IMR-90 (cell line): ENCODE data around the gene MPRIP. TPM values are rescaled to one million over a fixed set of nuclear protein-coding genes. Genes with fewer than 3 reads are reported as not detected.

Experiments used
- ATAC-seq: fragments of 200-7000 bp; cut with Tn5 transposase; 2 replicates; pipeline ENCODE4 v1.9.1; 2020; ENCODE audit warnings: low read depth, mild to moderate bottlenecking, moderate library complexity
- BruUV-seq: library from RNA; stranded (reverse); fragments of 400-500 nt; replicated peaks from 2 replicates; lab custom pipeline; 2021; lab: Mats Ljungman, UMichigan
- CTCF ChIA-PET: fragments of 300-600 bp; formaldehyde crosslinking; extraction: SDS; loops from one replicate; lab custom pipeline; 2021; ENCODE audit warnings: antibody characterized with exemption; lab: Yijun Ruan, JAX
- POLR2A ChIA-PET: fragments of 300-600 bp; sonication (Branson Sonifier 250); formaldehyde crosslinking; loops from one replicate; lab custom pipeline; 2022; ENCODE audit warnings: antibody characterized with exemption; ENCODE audit not compliant: unreplicated experiment; lab: Charles Lee
- DNase-seq: peaks from one replicate; pipeline ENCODE4 v3.0.0; 2013
- H2AFZ ChIP-seq: replicated peaks from 2 replicates; pipeline ENCODE3; 2013; ENCODE audit warnings: low read length, mild to moderate bottlenecking; ENCODE audit not compliant: poor library complexity
- H2AK5ac ChIP-seq: 2 replicates; pipeline ENCODE4 v1.6.1; 2013; ENCODE audit warnings: low read depth, low read length, inconsistent platforms
- H2AK9ac ChIP-seq: replicated peaks from 2 replicates; pipeline ENCODE3; 2013; ENCODE audit warnings: mild to moderate bottlenecking, low read depth, low read length, moderate library complexity; ENCODE audit not compliant: poor library complexity
- H2BK120ac ChIP-seq: 2 replicates; pipeline ENCODE4 v1.6.1; 2013; ENCODE audit warnings: low read depth, low read length, inconsistent platforms
- H2BK15ac ChIP-seq: 3 replicates; pipeline ENCODE4 v1.6.1; 2013; ENCODE audit warnings: low read depth, low read length, inconsistent platforms
- H2BK20ac ChIP-seq: 2 replicates; pipeline ENCODE4 v1.6.1; 2013; ENCODE audit warnings: low read depth, mild to moderate bottlenecking, inconsistent platforms, low read length, moderate library complexity
- H2BK5ac ChIP-seq: 2 replicates; pipeline ENCODE4 v1.6.1; 2013; ENCODE audit warnings: mild to moderate bottlenecking, low read depth, low read length, inconsistent platforms; ENCODE audit not compliant: poor library complexity, severe bottlenecking
- H3K14ac ChIP-seq: replicated peaks from 2 replicates; pipeline ENCODE4 v1.6.1; 2013; ENCODE audit warnings: low read depth, low read length, inconsistent platforms
- H3K18ac ChIP-seq: 2 replicates; pipeline ENCODE4 v1.6.1; 2013; ENCODE audit warnings: low read depth, low read length, control low read depth
- H3K23ac ChIP-seq: 2 replicates; pipeline ENCODE4 v1.6.1; 2013; ENCODE audit warnings: low read depth, low read length, inconsistent platforms
- H3K27ac ChIP-seq: 2 replicates; pipeline ENCODE4 v1.5.1; 2013; ENCODE audit warnings: mild to moderate bottlenecking, control low read depth, low read length; ENCODE audit not compliant: insufficient read depth
- H3K27me3 ChIP-seq: 2 replicates; pipeline ENCODE4 v1.6.1; 2013; ENCODE audit warnings: low read length; ENCODE audit not compliant: control insufficient read depth, insufficient read depth
- H3K36me3 ChIP-seq: 2 replicates; pipeline ENCODE4 v1.6.1; 2013; ENCODE audit warnings: low read length, mixed read lengths; ENCODE audit not compliant: control insufficient read depth, insufficient read depth
- H3K4ac ChIP-seq: 2 replicates; pipeline ENCODE4 v1.6.1; 2013; ENCODE audit warnings: low read depth, low read length, inconsistent platforms
- H3K4me1 ChIP-seq: 2 replicates; pipeline ENCODE4 v1.6.1; 2013; ENCODE audit warnings: low read length, mixed read lengths; ENCODE audit not compliant: control insufficient read depth, insufficient read depth
- H3K4me2 ChIP-seq: 2 replicates; pipeline ENCODE4 v1.6.1; 2013; ENCODE audit warnings: low read depth, mild to moderate bottlenecking, control low read depth, low read length, moderate library complexity
- H3K4me3 ChIP-seq: 2 replicates; pipeline ENCODE4 v1.5.1; 2013; ENCODE audit warnings: low read depth, mild to moderate bottlenecking, control low read depth, low read length, moderate library complexity; ENCODE audit not compliant: insufficient read depth
- H3K56ac ChIP-seq: 2 replicates; pipeline ENCODE4 v1.6.1; 2013; ENCODE audit warnings: low read length, inconsistent platforms; ENCODE audit not compliant: insufficient read depth; ENCODE audit errors: extremely low read depth
- H3K79me1 ChIP-seq, 2 experiments: 2 replicates each; pipeline ENCODE4 v1.6.1; 2013; ENCODE audit warnings: low read length in 2 of 2, inconsistent platforms in 1 of 2, low read depth in 1 of 2
- H3K9ac ChIP-seq: 2 replicates; pipeline ENCODE4 v1.6.1; 2013; ENCODE audit warnings: low read depth, low read length, control low read depth
- H3K9me1 ChIP-seq: 2 replicates; pipeline ENCODE4 v1.6.1; 2013; ENCODE audit warnings: low read length, inconsistent platforms; ENCODE audit not compliant: insufficient read depth
- H3K9me3 ChIP-seq: 2 replicates; pipeline ENCODE4 v1.6.1; 2013; ENCODE audit warnings: low read length; ENCODE audit not compliant: control insufficient read depth, insufficient read depth
- H4K20me1 ChIP-seq: 2 replicates; pipeline ENCODE4 v1.6.1; 2013; ENCODE audit warnings: low read length, inconsistent platforms; ENCODE audit not compliant: insufficient read depth
- H4K5ac ChIP-seq: 2 replicates; pipeline ENCODE4 v1.6.1; 2013; ENCODE audit warnings: mild to moderate bottlenecking, low read depth, low read length, control low read depth
- H4K8ac ChIP-seq, 2 experiments: 2 replicates each; pipeline ENCODE4 v1.6.1; 2013; ENCODE audit warnings: low read depth in 2 of 2, low read length in 2 of 2, control low read depth in 1 of 2, inconsistent platforms in 1 of 2
- H4K91ac ChIP-seq: 2 replicates; pipeline ENCODE4 v1.6.1; 2013; ENCODE audit warnings: low read depth, low read length, inconsistent platforms; ENCODE audit not compliant: insufficient read depth
- FOS ChIP-seq: fragments of 150-350 bp; IDR thresholded peaks from 2 replicates; pipeline ENCODE4 v1.6.1; 2016; ENCODE audit warnings: low read depth, low read length
- MXI1 ChIP-seq: IDR thresholded peaks from 2 replicates; pipeline ENCODE4 v1.6.1; 2012; ENCODE audit warnings: low read depth, mild to moderate bottlenecking, low read length, moderate library complexity, borderline replicate concordance
- POLR2A ChIP-seq: IDR thresholded peaks from 2 replicates; pipeline ENCODE4 v1.6.1; 2012; ENCODE audit warnings: mild to moderate bottlenecking, low read depth, low read length
- WGBS, 2 experiments: methylation state at CpG; one replicate each; pipeline versions ENCODE4 v1.1.5 to v1.1.7; 2013; ENCODE audit warnings: missing lambda C conversion rate in 2 of 2; ENCODE audit not compliant: insufficient read length in 1 of 2; ENCODE audit errors: extremely low coverage in 2 of 2; 5-methylcytosine and 5-hydroxymethylcytosine counted together
- dilution Hi-C: fragments of 300-500 bp; cut with HindIII; formaldehyde crosslinking; loops from one replicate; pipeline ENCODE4 v1.14.3; 2018; ENCODE audit warnings: low sequenced_read_pairs; ENCODE audit not compliant: unreplicated experiment
- in situ Hi-C: fragments of 300-500 bp; cut with MboI; formaldehyde crosslinking; loops from 3 replicates; pipeline ENCODE4 v1.14.3; 2019; ENCODE audit warnings: low sequenced_read_pairs, inconsistent platforms, mixed read lengths
- intact Hi-C: fragments of 100-400 bp; cut with micrococcal nuclease; formaldehyde crosslinking; loops from 2 replicates; pipeline ENCODE4 v1.10.0; 2022
- polyA plus RNA-seq, 3 experiments: library from polyadenylated mRNA; depleted of rRNA; stranded (reverse); fragments of >200 nt; gene quantifications; 2 replicates each; pipeline ENCODE4 v1.2.3, GENCODE V29; 2012; ENCODE audit warnings: low replicate concordance in 1 of 3
- total RNA-seq: library from RNA; depleted of rRNA; stranded (reverse); fragments of >200 nt; gene quantifications from 2 replicates; pipeline ENCODE4 v1.2.3, GENCODE V29; 2012

The MPRIP gene
- total and polyA plus RNA-seq, 2 of the 4 experiments (the other 2 are of a cell fraction), result 111 to 149 TPM

DNA sequence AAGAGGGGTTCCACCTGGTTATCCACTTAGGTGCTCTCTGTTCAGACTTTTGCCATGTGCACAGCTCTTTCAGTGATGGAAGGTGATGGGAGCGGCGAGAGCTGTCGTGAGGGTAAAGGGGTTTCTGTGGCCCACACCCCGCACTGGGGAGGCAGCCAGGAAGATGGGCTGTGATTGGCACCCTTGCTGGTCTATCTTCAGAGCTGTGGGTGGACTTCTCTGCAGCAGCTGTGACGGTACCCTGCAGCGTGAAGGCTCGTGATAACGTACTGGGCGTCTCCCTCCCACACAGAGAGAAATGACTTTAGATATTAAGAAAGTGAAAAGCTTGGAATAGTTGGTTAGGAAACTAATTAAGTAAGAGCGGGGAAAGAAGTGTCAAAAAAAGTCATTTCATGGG is 45.8 kb downstream of the MPRIP start:
- no TSS peak for BruUV-seq
- no peak overlapping the region for H4K91ac ChIP-seq
- no peak overlapping the region for H2BK120ac ChIP-seq
- no peak for ATAC-seq
- no peak overlapping the region for H3K9ac ChIP-seq
- no peaks in the 10 kb centered on the region for H3K9me3 ChIP-seq
- H3K4me2 ChIP-seq, result no peak overlapping the region
- dilution Hi-C loops, result no loop called here
- in situ Hi-C loops, result no loop called here
- WGBS, 2 experiments, result no CpG with 5 or more reads among the region's 10 CpGs
- peaks cover 95% of the 10 kb centered on the region for H4K20me1 ChIP-seq
- H2AFZ ChIP-seq, result no peak overlapping the region
- H2BK15ac ChIP-seq, result no peak overlapping the region
- peaks cover 40% of the 10 kb centered on the region for H3K36me3 ChIP-seq
- no peak overlapping the region for H2BK5ac ChIP-seq
- peaks cover 67 to 95% of the 10 kb centered on the region in 2 experiments for H3K79me1 ChIP-seq
- H4K8ac ChIP-seq, result no peak overlapping the region
- ChIA-PET POLR2A (no interaction called here), CTCF (no interaction called here)
- H3K9me1 ChIP-seq, result peaks cover 65% of the 10 kb centered on the region
- H3K4me1 ChIP-seq, result peaks cover 3% of the 10 kb centered on the region; the same call in 1 of the 2 replicates
- H4K5ac ChIP-seq, result no peak overlapping the region
- H3K56ac ChIP-seq, result no peak overlapping the region
- H3K18ac ChIP-seq, result no peak overlapping the region
- DNase-seq, result no peak
- H3K27ac ChIP-seq, result no peak overlapping the region
- H3K23ac ChIP-seq, result no peak overlapping the region
- H3K4me3 ChIP-seq, result no peak overlapping the region
- TF ChIP-seq POLR2A (no peak), FOS (no peak), MXI1 (no peak)
- H2BK20ac ChIP-seq, result no peak overlapping the region
- no peaks in the 10 kb centered on the region for H3K27me3 ChIP-seq
- intact Hi-C loops, result no loop called here
- no peak overlapping the region for H3K4ac ChIP-seq
- H2AK9ac ChIP-seq, result no peak overlapping the region
- no peak overlapping the region for H3K14ac ChIP-seq
- no peak overlapping the region for H2AK5ac ChIP-seq
